CD14-positive monocyte (primary cell): ENCODE measurements around the gene CCDC9B. TPM values are rescaled to one million over a fixed set of nuclear protein-coding genes. Genes with fewer than 3 reads are reported as not detected.

ENCODE experiments used
- DNase-seq, 3 donors: peaks; one replicate each; pipeline ENCODE4 v3.0.0-alpha.2; 2011 to 2022
- H2AFZ ChIP-seq: 2 replicates; pipeline ENCODE4 v1.6.0; 2012; ENCODE audit warnings: mild to moderate bottlenecking, low read depth, low read length, inconsistent platforms; ENCODE audit not compliant: insufficient read depth, poor library complexity, severe bottlenecking
- H3K27ac ChIP-seq, 2 donors: 1 replicate in 1 of 2; 2 replicates in 1 of 2; pipeline ENCODE4 v1.5.1; 2012 to 2013; ENCODE audit warnings: low read length in 2 of 2, control low read depth in 1 of 2, inconsistent platforms in 1 of 2, low read depth in 1 of 2, mild to moderate bottlenecking in 1 of 2
- H3K27me3 ChIP-seq, 2 donors: one replicate each; pipeline versions ENCODE4 v1.6.0 to v1.6.1; 2011 to 2013; ENCODE audit warnings: low read length in 2 of 2; ENCODE audit not compliant: control insufficient read depth in 2 of 2, insufficient read depth in 2 of 2
- H3K36me3 ChIP-seq, 2 donors: replicated peaks in 1 of 2; 1 replicate in 1 of 2; 2 replicates in 1 of 2; pipeline versions ENCODE4 v1.5.1 to v1.6.1; 2012 to 2013; ENCODE audit warnings: low read length in 2 of 2, control low read depth in 1 of 2, inconsistent platforms in 1 of 2, mild to moderate bottlenecking in 1 of 2; ENCODE audit not compliant: insufficient read depth in 2 of 2, control insufficient read depth in 1 of 2
- H3K4me1 ChIP-seq, 2 donors: 1 replicate in 1 of 2; 2 replicates in 1 of 2; pipeline versions ENCODE4 v1.5.1 to v1.6.1; 2012 to 2013; ENCODE audit warnings: low read length in 2 of 2, control low read depth in 1 of 2, inconsistent platforms in 1 of 2, mild to moderate bottlenecking in 1 of 2, moderate library complexity in 1 of 2; ENCODE audit not compliant: insufficient read depth in 2 of 2, control insufficient read depth in 1 of 2
- H3K4me2 ChIP-seq: replicated peaks from 2 replicates; pipeline ENCODE3; 2012; ENCODE audit warnings: low read length, moderate library complexity, mild to moderate bottlenecking; ENCODE audit not compliant: poor library complexity, severe bottlenecking; ENCODE audit errors: extremely low read depth
- H3K4me3 ChIP-seq, 3 experiments: fragments of 200-600 bp in 1 of 3; sonication (generic) in 1 of 3; replicated peaks in 1 of 3; 1 replicate in 2 of 3; 2 replicates in 1 of 3; pipeline ENCODE4 v1.5.1; 2011 to 2013; ENCODE audit warnings: low read length in 3 of 3, mild to moderate bottlenecking in 3 of 3, control low read depth in 2 of 3, low read depth in 2 of 3, inconsistent platforms in 1 of 3, moderate library complexity in 1 of 3
- H3K79me2 ChIP-seq: 2 replicates; pipeline ENCODE4 v1.6.0; 2012; ENCODE audit warnings: mild to moderate bottlenecking, control low read depth, inconsistent platforms, low read length, moderate library complexity; ENCODE audit not compliant: insufficient read depth
- H3K9ac ChIP-seq: 2 replicates; pipeline ENCODE4 v1.6.0; 2017; ENCODE audit warnings: low read length, mild to moderate bottlenecking; ENCODE audit not compliant: insufficient read depth, poor library complexity, severe bottlenecking
- H3K9me3 ChIP-seq, 2 donors: replicated peaks in 1 of 2; 1 replicate in 1 of 2; 2 replicates in 1 of 2; pipeline versions ENCODE4 v1.5.1 to v1.6.1; 2012 to 2013; ENCODE audit warnings: low read length in 2 of 2, control low read depth in 1 of 2; ENCODE audit not compliant: control insufficient read depth in 1 of 2, insufficient read depth in 1 of 2
- H4K20me1 ChIP-seq: 2 replicates; pipeline ENCODE4 v1.6.0; 2012; ENCODE audit warnings: mild to moderate bottlenecking, low read length, control low read depth, moderate library complexity; ENCODE audit not compliant: insufficient read depth
- H3K27ac Mint-ChIP-seq, 7 donors: one replicate each; pipeline ENCODE4 v1.8.0; 2020; ENCODE audit warnings: mild to moderate bottlenecking in 7 of 7, mixed read lengths in 7 of 7, moderate library complexity in 6 of 7, inconsistent platforms in 2 of 7
- H3K27me3 Mint-ChIP-seq, 3 donors: one replicate each; pipeline ENCODE4 v1.8.0; 2021 to 2022; ENCODE audit warnings: low read depth in 3 of 3, mild to moderate bottlenecking in 3 of 3, mixed read lengths in 3 of 3, moderate library complexity in 3 of 3, inconsistent platforms in 1 of 3
- H3K36me3 Mint-ChIP-seq, 2 donors: one replicate each; pipeline ENCODE4 v1.8.0; 2020; ENCODE audit warnings: mixed read lengths in 2 of 2, inconsistent platforms in 1 of 2, mild to moderate bottlenecking in 1 of 2
- H3K4me1 Mint-ChIP-seq: one replicate; pipeline ENCODE4 v1.8.0; 2020; ENCODE audit warnings: mild to moderate bottlenecking, mixed read lengths
- H3K4me3 Mint-ChIP-seq, 2 donors: one replicate each; pipeline ENCODE4 v1.8.0; 2020; ENCODE audit warnings: mild to moderate bottlenecking in 2 of 2, mixed read lengths in 2 of 2, moderate library complexity in 1 of 2
- H3K9me3 Mint-ChIP-seq, 7 donors: one replicate each; pipeline ENCODE4 v1.8.0; 2020 to 2022; ENCODE audit warnings: mixed read lengths in 7 of 7, mild to moderate bottlenecking in 6 of 7, moderate library complexity in 6 of 7, inconsistent platforms in 2 of 7
- WGBS: methylation state at CpG from one replicate; pipeline ENCODE4 v1.1.5; 2013; ENCODE audit warnings: missing lambda C conversion rate; ENCODE audit not compliant: insufficient coverage; 5-methylcytosine and 5-hydroxymethylcytosine counted together
- intact Hi-C, 2 donors: fragments of 100-400 bp; cut with micrococcal nuclease; formaldehyde crosslinking; loops; one replicate each; pipeline versions ENCODE4 v1.15.0 to v1.15.1; 2023
- polyA plus RNA-seq, 3 donors: library from polyadenylated mRNA; depleted of rRNA in 1 of 3; unstranded in 2 of 3; stranded (reverse) in 1 of 3; fragments of 300-500 nt in 2 of 3; fragments of >200 nt in 1 of 3; fragmentation: Illumina TruSeq in 2 of 3; gene quantifications; 1 replicate in 2 of 3; 2 replicates in 1 of 3; pipeline ENCODE4 v1.2.3, GENCODE V29; 2012 to 2021
- TF ChIP-seq, protein P1 (sequence below): fragments of 200-600 bp; IDR thresholded peaks from one replicate; pipeline ENCODE4 v1.8.0; 2022; ENCODE audit warnings: antibody characterized with exemption, mild to moderate bottlenecking

CCDC9B gene
- polyA plus RNA-seq, 3 donors = 0.13 to 2.2 (median 0.39) TPM

DNA sequence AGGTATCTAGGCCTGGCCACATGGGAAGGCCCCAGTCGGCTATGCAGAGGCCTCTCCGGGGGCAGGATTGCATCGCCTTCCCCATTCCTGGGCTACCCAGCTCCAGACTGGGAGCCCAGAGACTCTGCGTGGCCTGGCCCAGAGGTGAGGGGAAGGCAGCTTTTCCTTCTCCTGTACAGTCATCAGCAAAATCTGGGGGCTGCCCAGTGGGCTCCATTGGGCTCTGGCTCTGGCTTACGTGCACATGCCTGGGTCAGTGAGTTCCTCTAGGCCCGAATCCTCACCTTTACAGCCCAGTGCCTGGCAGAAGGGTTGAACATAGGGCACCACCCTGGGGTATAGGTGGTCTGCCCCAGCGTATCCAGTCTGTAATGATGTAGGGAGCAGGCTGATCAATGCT lies 53.9 kb downstream of the CCDC9B start:
- no peak for DNase-seq
- Mint-ChIP-seq H3K9me3 (peaks cover 0 to 6% (median 0%) of the 10 kb centered on the region in 7 donors), H3K4me1 (peaks cover 34% of the 10 kb centered on the region), H3K27ac (no peak overlapping the region), H3K36me3 (peaks cover 51 to 76% of the 10 kb centered on the region in 2 donors), H3K27me3 (peaks cover 13 to 28% (median 16%) of the 10 kb centered on the region in 3 donors), H3K4me3 (no peak overlapping the region)
- Histone ChIP-seq H3K9ac (no peak overlapping the region), H3K79me2 (no peaks in the 10 kb centered on the region), H3K9me3 (no peaks in the 10 kb centered on the region), H3K4me2 (no peak overlapping the region), H3K36me3 (peaks cover 50 to 70% of the 10 kb centered on the region in 2 donors), H4K20me1 (peaks cover 86% of the 10 kb centered on the region), H3K27me3 (peaks cover 0 to 15% of the 10 kb centered on the region in 2 donors), H3K4me1 (peaks cover 23 to 46% of the 10 kb centered on the region in 2 donors), H3K27ac (no peak overlapping the region), H3K4me3 (no peak overlapping the region), H2AFZ (no peak overlapping the region)
- TF ChIP-seq, protein P1, sequence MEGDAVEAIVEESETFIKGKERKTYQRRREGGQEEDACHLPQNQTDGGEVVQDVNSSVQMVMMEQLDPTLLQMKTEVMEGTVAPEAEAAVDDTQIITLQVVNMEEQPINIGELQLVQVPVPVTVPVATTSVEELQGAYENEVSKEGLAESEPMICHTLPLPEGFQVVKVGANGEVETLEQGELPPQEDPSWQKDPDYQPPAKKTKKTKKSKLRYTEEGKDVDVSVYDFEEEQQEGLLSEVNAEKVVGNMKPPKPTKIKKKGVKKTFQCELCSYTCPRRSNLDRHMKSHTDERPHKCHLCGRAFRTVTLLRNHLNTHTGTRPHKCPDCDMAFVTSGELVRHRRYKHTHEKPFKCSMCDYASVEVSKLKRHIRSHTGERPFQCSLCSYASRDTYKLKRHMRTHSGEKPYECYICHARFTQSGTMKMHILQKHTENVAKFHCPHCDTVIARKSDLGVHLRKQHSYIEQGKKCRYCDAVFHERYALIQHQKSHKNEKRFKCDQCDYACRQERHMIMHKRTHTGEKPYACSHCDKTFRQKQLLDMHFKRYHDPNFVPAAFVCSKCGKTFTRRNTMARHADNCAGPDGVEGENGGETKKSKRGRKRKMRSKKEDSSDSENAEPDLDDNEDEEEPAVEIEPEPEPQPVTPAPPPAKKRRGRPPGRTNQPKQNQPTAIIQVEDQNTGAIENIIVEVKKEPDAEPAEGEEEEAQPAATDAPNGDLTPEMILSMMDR = no peak
- intact Hi-C loops = no loop called here
- WGBS = 83% methylated on average over 6 of the region's 7 CpGs

DNA sequence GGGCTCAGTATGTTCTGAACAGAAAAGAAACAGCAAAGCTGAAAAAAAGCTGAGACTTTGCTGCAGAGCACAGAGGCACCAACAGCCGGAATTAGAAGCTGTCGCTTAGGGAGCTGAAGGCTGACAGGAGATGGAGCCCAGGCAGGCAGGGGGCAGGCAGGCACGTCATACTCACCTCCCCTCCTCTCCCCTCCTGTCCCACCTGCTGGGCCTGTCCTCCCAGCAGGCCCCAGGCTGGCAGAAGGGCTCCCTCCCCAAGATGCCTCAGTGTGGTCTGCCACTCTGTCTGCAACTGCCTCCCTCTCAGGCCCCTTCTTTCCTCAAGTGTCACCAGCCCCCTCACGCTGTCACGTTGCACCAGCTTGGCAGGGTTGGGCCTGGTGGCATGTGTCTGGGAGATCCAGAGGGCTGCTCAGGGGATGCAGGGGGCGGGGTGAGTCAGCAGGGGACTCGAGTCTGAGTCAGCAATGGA lies 54.6 kb downstream of the CCDC9B start:
- no peak overlapping the region for H2AFZ ChIP-seq
- no peaks in the 10 kb centered on the region for H3K9me3 ChIP-seq

More for the DNA sequence above, 54.6 kb downstream of the CCDC9B start:
- Mint-ChIP-seq H3K27ac (peak overlapping the region in 5 of 7 donors; percentile 58 to 83 (median 70)), H3K4me3 (no peak overlapping the region), H3K9me3 (peaks cover 0 to 8% (median 0%) of the 10 kb centered on the region in 7 donors), H3K4me1 (peaks cover 34% of the 10 kb centered on the region), H3K27me3 (peaks cover 14 to 34% (median 21%) of the 10 kb centered on the region in 3 donors), H3K36me3 (peaks cover 49 to 70% of the 10 kb centered on the region in 2 donors)
- Histone ChIP-seq H4K20me1 (peaks cover 79% of the 10 kb centered on the region), H3K27me3 (peaks cover 4 to 20% of the 10 kb centered on the region in 2 donors), H3K9ac (no peak overlapping the region), H3K4me3 (no peak overlapping the region), H3K4me1 (peaks cover 26 to 51% of the 10 kb centered on the region in 2 donors), H3K4me2 (no peak overlapping the region), H3K79me2 (no peaks in the 10 kb centered on the region), H3K36me3 (peaks cover 45 to 63% of the 10 kb centered on the region in 2 donors), H3K27ac (peak overlapping the region; percentile 0 to 59)
- TF ChIP-seq, protein P1 = no peak
- DNase-seq = no peak
- 91% methylated on average over 5 of the region's 7 CpGs for WGBS
- intact Hi-C loops = no loop called here
